RWPE2 (cell line): Measurements from ENCODE around the gene SAP30.

Source experiments
- ATAC-seq: fragments of 200-7000 bp; cut with Tn5 transposase; 3 replicates; pipeline ENCODE4 v1.9.1; 2021; ENCODE audit warnings: low read depth
- DNase-seq: peaks from one replicate; pipeline ENCODE4 v3.0.0-alpha.2; 2020; ENCODE audit warnings: low spot score
- H3K27ac ChIP-seq: fragments of 450-650 bp; 2 replicates; pipeline ENCODE4 v1.5.1; 2017; ENCODE audit warnings: mild to moderate bottlenecking; ENCODE audit not compliant: poor library complexity, severe bottlenecking
- H3K27me3 ChIP-seq: fragments of 250-450 bp; sonication (Bioruptor Pico); 2 replicates; pipeline ENCODE4 v1.5.1; 2021; ENCODE audit warnings: mild to moderate bottlenecking, moderate library complexity; ENCODE audit not compliant: insufficient read depth, poor library complexity, severe bottlenecking
- H3K36me3 ChIP-seq: fragments of 250-450 bp; sonication (Bioruptor Pico); 2 replicates; pipeline ENCODE4 v1.5.1; 2020; ENCODE audit warnings: low read depth, mild to moderate bottlenecking, moderate library complexity
- H3K4me1 ChIP-seq: fragments of 250-450 bp; sonication (Bioruptor Pico); 2 replicates; pipeline ENCODE4 v1.5.1; 2021; ENCODE audit warnings: mild to moderate bottlenecking, moderate library complexity; ENCODE audit not compliant: insufficient read depth, poor library complexity, severe bottlenecking
- H3K4me3 ChIP-seq: fragments of 250-450 bp; sonication (Bioruptor Pico); 2 replicates; pipeline ENCODE4 v1.5.1; 2021; ENCODE audit warnings: mild to moderate bottlenecking, moderate library complexity; ENCODE audit not compliant: severe bottlenecking
- H3K9me3 ChIP-seq: fragments of 250-450 bp; sonication (Bioruptor Pico); 2 replicates; pipeline ENCODE4 v1.5.1; 2021; ENCODE audit warnings: mild to moderate bottlenecking, moderate library complexity; ENCODE audit not compliant: severe bottlenecking
- TF ChIP-seq, protein P1 (sequence below): fragments of 450-650 bp; IDR thresholded peaks from one replicate; pipeline ENCODE4 v1.5.1; 2017; ENCODE audit warnings: mild to moderate bottlenecking, moderate library complexity; ENCODE audit not compliant: poor library complexity, severe bottlenecking

Gene SAP30

DNA sequence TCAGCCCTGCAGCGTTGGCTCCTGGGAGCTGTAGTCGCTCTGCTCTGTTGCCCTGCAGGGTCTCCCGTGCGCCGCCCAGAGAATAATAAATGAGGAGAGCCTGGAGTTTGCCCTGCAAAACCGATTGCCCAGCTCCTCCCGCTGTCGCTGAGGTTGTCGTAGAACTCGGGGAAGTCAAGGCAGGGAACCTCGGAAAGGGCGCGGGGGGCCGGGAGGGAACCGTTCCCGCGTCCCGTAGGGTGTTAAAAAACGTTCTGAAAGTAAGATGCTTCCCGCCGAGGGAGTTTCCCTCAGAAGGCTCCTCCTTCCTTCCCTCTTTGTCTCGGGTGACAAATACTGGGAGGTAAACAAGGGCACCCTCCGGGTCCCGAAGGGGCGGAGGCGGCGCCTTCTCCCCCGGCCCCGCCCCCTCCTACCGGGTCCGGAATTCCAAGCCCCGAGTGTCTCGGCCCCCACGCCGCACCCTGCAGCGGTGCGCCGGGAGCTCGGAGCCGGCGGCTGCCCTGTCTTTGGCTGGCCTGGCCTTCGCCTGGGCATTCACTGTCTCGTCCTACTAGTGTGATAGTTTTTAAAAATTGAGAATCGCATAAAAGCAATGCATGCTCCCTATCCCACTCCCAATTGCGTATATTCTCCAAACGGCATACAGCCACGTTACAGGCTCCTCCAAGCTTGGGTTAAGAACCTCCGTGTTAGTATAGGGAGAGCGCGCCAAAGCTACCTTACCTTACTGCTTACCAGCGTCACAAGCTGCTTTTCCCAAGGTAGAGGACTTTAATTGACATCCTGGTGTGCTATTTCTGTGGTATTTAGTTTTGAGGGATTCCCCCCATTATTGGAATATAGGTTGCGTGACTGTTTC is 35.6 kb upstream of the SAP30 start:
- DNase-seq (peak; percentile 78), ATAC-seq (peak; percentile 56)
- Histone ChIP-seq H3K4me1 (peaks cover 30% of the 10 kb centered on the region), H3K36me3 (peaks cover 36% of the 10 kb centered on the region), H3K4me3 (peak overlapping the region; percentile 97), H3K27ac (peak overlapping the region; percentile 89), H3K9me3 (no peaks in the 10 kb centered on the region), H3K27me3 (no peaks in the 10 kb centered on the region)
- TF ChIP-seq, protein P1, sequence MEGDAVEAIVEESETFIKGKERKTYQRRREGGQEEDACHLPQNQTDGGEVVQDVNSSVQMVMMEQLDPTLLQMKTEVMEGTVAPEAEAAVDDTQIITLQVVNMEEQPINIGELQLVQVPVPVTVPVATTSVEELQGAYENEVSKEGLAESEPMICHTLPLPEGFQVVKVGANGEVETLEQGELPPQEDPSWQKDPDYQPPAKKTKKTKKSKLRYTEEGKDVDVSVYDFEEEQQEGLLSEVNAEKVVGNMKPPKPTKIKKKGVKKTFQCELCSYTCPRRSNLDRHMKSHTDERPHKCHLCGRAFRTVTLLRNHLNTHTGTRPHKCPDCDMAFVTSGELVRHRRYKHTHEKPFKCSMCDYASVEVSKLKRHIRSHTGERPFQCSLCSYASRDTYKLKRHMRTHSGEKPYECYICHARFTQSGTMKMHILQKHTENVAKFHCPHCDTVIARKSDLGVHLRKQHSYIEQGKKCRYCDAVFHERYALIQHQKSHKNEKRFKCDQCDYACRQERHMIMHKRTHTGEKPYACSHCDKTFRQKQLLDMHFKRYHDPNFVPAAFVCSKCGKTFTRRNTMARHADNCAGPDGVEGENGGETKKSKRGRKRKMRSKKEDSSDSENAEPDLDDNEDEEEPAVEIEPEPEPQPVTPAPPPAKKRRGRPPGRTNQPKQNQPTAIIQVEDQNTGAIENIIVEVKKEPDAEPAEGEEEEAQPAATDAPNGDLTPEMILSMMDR, result no peak

DNA sequence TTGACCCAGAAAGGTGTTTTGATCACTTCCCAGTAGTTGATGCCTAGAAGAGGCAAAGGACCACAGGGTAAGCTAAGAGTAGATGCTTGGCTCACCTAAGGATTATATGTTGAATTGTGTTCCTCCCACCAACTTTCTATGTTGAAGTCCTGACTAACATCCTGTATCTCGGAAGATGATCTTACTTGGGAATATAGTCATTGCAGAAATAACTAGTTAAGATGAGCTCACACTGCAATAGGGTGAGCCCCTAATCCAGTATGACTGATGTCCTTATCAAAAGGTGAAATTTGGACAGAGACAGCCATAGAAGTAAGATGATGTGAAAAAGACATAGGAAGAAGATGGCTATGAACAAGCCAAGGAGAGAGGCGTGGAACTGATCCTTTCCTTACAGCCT is 33.3 kb upstream of the SAP30 start:
- no peaks in the 10 kb centered on the region for H3K27me3 ChIP-seq

DNA sequence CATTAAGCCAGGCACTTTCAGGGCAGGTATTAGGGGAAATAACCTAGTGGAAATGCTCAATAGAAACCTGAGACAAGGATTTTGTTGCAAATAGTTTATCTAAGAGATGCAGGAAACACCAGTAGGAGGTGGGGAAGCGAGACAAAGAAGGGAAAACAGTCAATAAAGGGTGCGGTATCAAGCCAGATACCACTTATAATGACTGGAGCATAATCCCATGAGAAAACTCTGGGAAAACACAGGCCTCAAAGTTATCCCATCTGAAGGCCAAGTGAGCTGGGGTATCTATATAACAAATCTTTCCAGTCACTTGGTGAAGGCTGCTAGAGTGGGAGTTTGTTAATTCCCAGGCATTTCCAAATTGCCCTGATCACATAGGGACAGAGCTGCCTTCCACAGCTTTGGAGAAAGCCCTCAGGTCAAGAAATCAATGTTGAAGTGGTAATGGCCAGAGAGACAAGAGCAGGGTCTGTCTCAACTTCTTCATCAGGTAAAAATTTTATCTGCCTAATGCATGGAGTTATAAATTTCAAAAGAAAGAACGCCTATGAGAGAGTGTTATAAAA is 26.8 kb upstream of the SAP30 start:
- H3K27me3 ChIP-seq, result no peaks in the 10 kb centered on the region
- no peak overlapping the region for H3K4me3 ChIP-seq
- peaks cover 2% of the 10 kb centered on the region for H3K9me3 ChIP-seq
- ATAC-seq (no peak), DNase-seq (no peak)
- H3K4me1 ChIP-seq, result peaks cover 16% of the 10 kb centered on the region
- no peak overlapping the region for H3K27ac ChIP-seq
- H3K36me3 ChIP-seq, result no peaks in the 10 kb centered on the region
- TF ChIP-seq, protein P1, result no peak

More for the DNA sequence above, 33.3 kb upstream of the SAP30 start:
- Histone ChIP-seq H3K4me1 (peaks cover 18% of the 10 kb centered on the region), H3K27ac (no peak overlapping the region), H3K9me3 (no peaks in the 10 kb centered on the region), H3K36me3 (peaks cover 13% of the 10 kb centered on the region), H3K4me3 (no peak overlapping the region)
- DNase-seq (no peak), ATAC-seq (no peak)
- TF ChIP-seq, protein P1, result no peak

DNA sequence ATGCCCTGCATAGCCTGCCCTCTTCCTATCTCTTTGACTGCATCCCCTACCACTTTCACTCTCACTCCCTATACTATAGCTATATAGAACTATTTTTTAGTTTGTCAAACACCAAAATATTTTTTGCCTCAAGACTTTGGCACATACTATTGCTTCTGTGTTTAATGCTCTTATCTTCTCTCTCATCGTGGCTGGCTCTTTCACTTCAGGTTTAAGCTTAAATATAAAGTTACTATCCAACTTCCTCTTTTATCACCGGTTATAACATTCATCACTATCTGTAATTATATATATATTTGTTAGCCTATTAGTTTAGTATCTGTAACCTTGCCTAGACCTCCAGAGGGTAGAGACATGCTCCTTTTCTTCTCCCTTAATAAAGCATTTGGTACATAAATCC is 25.1 kb upstream of the SAP30 start:
- H3K9me3 ChIP-seq, result peaks cover 2% of the 10 kb centered on the region
- peak overlapping the region; percentile 74 for H3K27ac ChIP-seq
- H3K27me3 ChIP-seq, result no peaks in the 10 kb centered on the region
- TF ChIP-seq, protein P1, result no peak
- no peak overlapping the region for H3K4me3 ChIP-seq
- peaks cover 16% of the 10 kb centered on the region for H3K4me1 ChIP-seq
- H3K36me3 ChIP-seq, result no peaks in the 10 kb centered on the region
- ATAC-seq, result no peak
- no peak for DNase-seq

DNA sequence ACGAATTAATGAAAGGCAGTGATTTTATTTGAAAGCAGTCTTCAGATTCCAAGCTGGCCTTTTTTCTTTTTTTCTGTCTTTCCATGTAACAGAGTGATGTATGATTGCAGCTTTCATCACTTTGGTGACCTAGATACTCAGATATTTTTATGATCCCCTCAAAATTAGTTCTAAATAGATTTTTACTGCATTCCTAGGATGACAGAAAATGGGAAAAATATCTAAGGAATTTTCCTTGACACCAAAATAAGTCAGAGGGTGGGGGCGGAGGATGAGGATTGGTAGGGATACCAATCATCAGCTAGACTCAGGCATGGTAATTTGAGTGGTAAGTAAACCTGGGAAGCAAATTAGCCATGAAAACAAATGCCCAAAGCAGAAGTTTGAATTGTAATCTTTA is 24.7 kb upstream of the SAP30 start:
- H3K27me3 ChIP-seq, result no peaks in the 10 kb centered on the region
- H3K4me1 ChIP-seq, result peaks cover 16% of the 10 kb centered on the region
- TF ChIP-seq, protein P1, result no peak
- DNase-seq (peak; percentile 62), ATAC-seq (peak; percentile 89)
- no peak overlapping the region for H3K4me3 ChIP-seq
- H3K9me3 ChIP-seq, result peaks cover 2% of the 10 kb centered on the region
- peak overlapping the region; percentile 74 for H3K27ac ChIP-seq
- H3K36me3 ChIP-seq, result no peaks in the 10 kb centered on the region
